ENCODE data around the gene SLC35B1. TPM values are rescaled to one million over a fixed set of nuclear protein-coding genes. Genes with fewer than 3 reads are reported as not detected.

The SLC35B1 gene
- 84.3 TPM for total RNA-seq (ENCODE audit: unreplicated experiment)
- long read RNA-seq, transcript SLC35B1-209 (9 exons, 1,320 nt), result minor isoform, 20 of 60 reads
- long read RNA-seq, transcript SLC35B1-220 (9 exons, 1,611 nt), result major isoform, 27 of 60 reads
- long read RNA-seq, partial matches to known transcripts, result 2 of 60 reads
- long read RNA-seq, other reads (novel, unspliced or antisense), result 11 of 60 reads

- peak within 1 kb of the TSS; percentile 99 for H3K27ac Mint-ChIP-seq (ENCODE audit: unreplicated experiment)
- peaks cover 25% of the 10 kb centered on the region for H3K4me1 Mint-ChIP-seq (ENCODE audit: unreplicated experiment)
- peak within 1 kb of the TSS; percentile 94 for H3K4me3 Mint-ChIP-seq (ENCODE audit: unreplicated experiment)
- peak; percentile 93 for DNase-seq (ENCODE audit: low spot score)
- TF ChIP-seq CTCF (IDR thresholded peaks at IDR 0.05; ENCODE audit: unreplicated experiment), result no peak
- peaks cover 22% of the 10 kb centered on the region for H3K36me3 Mint-ChIP-seq (ENCODE audit: low read depth, unreplicated experiment)
- H3K9me3 Mint-ChIP-seq (ENCODE audit: unreplicated experiment), result no peaks in the 10 kb centered on the region
- H3K27me3 Mint-ChIP-seq (ENCODE audit: unreplicated experiment), result peaks cover 2% of the 10 kb centered on the region
These were observed at the start of gene SLC35B1 for GRCh38 chr17:49707608-49708514. SLC35B1 (minus strand) TSS chr17:49707964; CDS start chr17:49707833, 131 bp downstream.

GRCh38 chr17:49757151-49757777 is 49.5 kb upstream of the SLC35B1 start:
- no peak overlapping the region for H3K27ac Mint-ChIP-seq (ENCODE audit: unreplicated experiment)
- H3K9me3 Mint-ChIP-seq (ENCODE audit: unreplicated experiment), result no peaks in the 10 kb centered on the region
- DNase-seq (ENCODE audit: low spot score), result no peak
- no peaks in the 10 kb centered on the region for H3K4me1 Mint-ChIP-seq (ENCODE audit: unreplicated experiment)
- TF ChIP-seq CTCF (IDR thresholded peaks at IDR 0.05; ENCODE audit: unreplicated experiment), result no peak
- H3K36me3 Mint-ChIP-seq (ENCODE audit: low read depth, unreplicated experiment), result no peaks in the 10 kb centered on the region
- no peaks in the 10 kb centered on the region for H3K27me3 Mint-ChIP-seq (ENCODE audit: unreplicated experiment)
- H3K4me3 Mint-ChIP-seq (ENCODE audit: unreplicated experiment), result no peak overlapping the region

GRCh38 chr17:49756323-49757150 is 48.8 kb upstream of the SLC35B1 start:
- no peak for DNase-seq (ENCODE audit: low spot score)
- Mint-ChIP-seq H3K4me1 (ENCODE audit: unreplicated experiment) (no peaks in the 10 kb centered on the region), H3K27me3 (ENCODE audit: unreplicated experiment) (no peaks in the 10 kb centered on the region), H3K4me3 (ENCODE audit: unreplicated experiment) (no peak overlapping the region), H3K27ac (ENCODE audit: unreplicated experiment) (no peak overlapping the region), H3K9me3 (ENCODE audit: unreplicated experiment) (no peaks in the 10 kb centered on the region), H3K36me3 (ENCODE audit: low read depth, unreplicated experiment) (no peaks in the 10 kb centered on the region)
- TF ChIP-seq CTCF (IDR thresholded peaks at IDR 0.05; ENCODE audit: unreplicated experiment), result no peak

- TF ChIP-seq CTCF (IDR thresholded peaks at IDR 0.05; ENCODE audit: unreplicated experiment), result no peak
- Mint-ChIP-seq H3K9me3 (ENCODE audit: unreplicated experiment) (no peaks in the 10 kb centered on the region), H3K4me3 (ENCODE audit: unreplicated experiment) (no peak overlapping the region), H3K27ac (ENCODE audit: unreplicated experiment) (no peak overlapping the region), H3K36me3 (ENCODE audit: low read depth, unreplicated experiment) (no peaks in the 10 kb centered on the region), H3K27me3 (ENCODE audit: unreplicated experiment) (no peaks in the 10 kb centered on the region), H3K4me1 (ENCODE audit: unreplicated experiment) (no peaks in the 10 kb centered on the region)
- DNase-seq (ENCODE audit: low spot score), result no peak
These were observed 48.0 kb upstream of the SLC35B1 start for GRCh38 chr17:49755663-49756283.

All from endothelial cell (in vitro differentiated cells).